ENCODE measurements around the gene FIP1L1.

DNA sequence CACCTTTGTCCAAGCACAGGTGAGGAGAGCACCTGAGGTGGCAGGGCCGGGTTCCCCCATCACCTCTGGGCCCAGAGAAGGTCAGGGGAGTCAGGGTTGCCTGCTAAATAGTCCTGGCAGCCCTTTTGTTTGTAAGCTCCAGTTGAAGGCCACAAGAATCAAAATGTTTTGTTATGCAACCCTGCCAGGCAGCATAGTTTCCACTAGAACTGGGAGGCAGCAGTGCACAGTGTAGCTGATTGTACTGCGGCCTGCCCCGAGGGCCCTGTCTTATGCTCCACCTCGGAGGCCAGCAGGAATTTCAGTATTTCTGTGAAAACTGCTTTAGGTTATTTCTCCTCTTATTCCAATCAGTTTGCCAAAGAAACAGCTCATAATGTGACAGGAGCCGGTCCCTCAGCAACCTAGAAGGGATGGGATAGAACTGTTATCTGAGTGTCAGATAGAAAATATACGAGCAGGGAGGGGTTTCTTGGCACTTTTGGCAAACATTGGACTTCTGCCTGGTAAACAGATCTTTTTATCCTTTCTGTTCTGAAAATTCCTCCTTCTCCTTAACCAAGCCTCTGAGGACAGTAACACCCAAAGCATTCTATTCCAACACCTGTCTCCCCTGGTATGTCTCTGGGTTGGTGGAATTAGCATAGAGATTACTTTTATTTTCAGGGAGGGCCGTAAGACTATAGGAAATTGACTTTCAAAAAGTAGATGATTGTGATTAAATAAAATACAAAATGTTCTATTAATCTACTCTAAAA is 120.2 kb downstream of the FIP1L1 start:
- TF ChIP-seq, protein P1, sequence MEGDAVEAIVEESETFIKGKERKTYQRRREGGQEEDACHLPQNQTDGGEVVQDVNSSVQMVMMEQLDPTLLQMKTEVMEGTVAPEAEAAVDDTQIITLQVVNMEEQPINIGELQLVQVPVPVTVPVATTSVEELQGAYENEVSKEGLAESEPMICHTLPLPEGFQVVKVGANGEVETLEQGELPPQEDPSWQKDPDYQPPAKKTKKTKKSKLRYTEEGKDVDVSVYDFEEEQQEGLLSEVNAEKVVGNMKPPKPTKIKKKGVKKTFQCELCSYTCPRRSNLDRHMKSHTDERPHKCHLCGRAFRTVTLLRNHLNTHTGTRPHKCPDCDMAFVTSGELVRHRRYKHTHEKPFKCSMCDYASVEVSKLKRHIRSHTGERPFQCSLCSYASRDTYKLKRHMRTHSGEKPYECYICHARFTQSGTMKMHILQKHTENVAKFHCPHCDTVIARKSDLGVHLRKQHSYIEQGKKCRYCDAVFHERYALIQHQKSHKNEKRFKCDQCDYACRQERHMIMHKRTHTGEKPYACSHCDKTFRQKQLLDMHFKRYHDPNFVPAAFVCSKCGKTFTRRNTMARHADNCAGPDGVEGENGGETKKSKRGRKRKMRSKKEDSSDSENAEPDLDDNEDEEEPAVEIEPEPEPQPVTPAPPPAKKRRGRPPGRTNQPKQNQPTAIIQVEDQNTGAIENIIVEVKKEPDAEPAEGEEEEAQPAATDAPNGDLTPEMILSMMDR (IDR thresholded peaks at IDR 0.05) = no peak
- no peak for TF ChIP-seq SIN3A (IDR thresholded peaks at IDR 0.05; ENCODE audit: borderline replicate concordance, low read depth, low read length)
- no peak for TF ChIP-seq EZH2phosphoT487 (IDR thresholded peaks at IDR 0.05; ENCODE audit: borderline replicate concordance, low read depth)
- TF ChIP-seq POLR2AphosphoS5 (IDR thresholded peaks at IDR 0.05; ENCODE audit: low read depth, low read length) = no peak
- no peak for TF ChIP-seq SMC3 (IDR thresholded peaks at IDR 0.05; ENCODE audit: low read depth, low read length)
- no peak for TF ChIP-seq GABPA (IDR thresholded peaks at IDR 0.05; ENCODE audit: low read depth)
